ENCODE results near the gene ERAS.
"Not testable (repeated sequence)": the region's sequence is repeated elsewhere in the genome, so short reads cannot be mapped to it uniquely, and the experiment has no call there.

ERAS gene

GRCh38 chrX:48831136-48831908 lies 5.0 kb downstream of the ERAS start:
- in situ Hi-C loops (cut with HindIII; ENCODE audit: low sequenced_read_pairs): no loop called here

GRCh38 chrX:48831909-48832291 lies 5.6 kb downstream of the ERAS start:
- in situ Hi-C loops (cut with HindIII; ENCODE audit: low sequenced_read_pairs): no loop called here

- in situ Hi-C loops (cut with HindIII; ENCODE audit: low sequenced_read_pairs): no loop called here
Observed at GRCh38 chrX:48833542-48834138, 7.3 kb downstream of the ERAS start.

- in situ Hi-C loops (cut with HindIII; ENCODE audit: low sequenced_read_pairs): no loop called here
Observed at GRCh38 chrX:48834383-48834709, 8.0 kb downstream of the ERAS start.

GRCh38 chrX:48835524-48836329 lies 9.4 kb downstream of the ERAS start, which contains the start of gene PCSK1N:
Gene PCSK1N, minus strand, starts transcription at chrX:48835610. Its CDS starts 78 bp downstream, at chrX:48835532.
- in situ Hi-C loops (cut with HindIII; ENCODE audit: low sequenced_read_pairs): no loop called here

- in situ Hi-C loops (cut with HindIII; ENCODE audit: low sequenced_read_pairs): no loop called here
Observed at GRCh38 chrX:48839686-48840085, 13.4 kb downstream of the ERAS start.

GRCh38 chrX:48848847-48849246 lies 22.5 kb downstream of the ERAS start:
- in situ Hi-C loops (cut with HindIII; ENCODE audit: low sequenced_read_pairs): no loop called here

- in situ Hi-C loops (cut with HindIII; ENCODE audit: low sequenced_read_pairs): no loop called here
Observed at GRCh38 chrX:48852857-48853256, 26.5 kb downstream of the ERAS start.

GRCh38 chrX:48853494-48853893 lies 27.2 kb downstream of the ERAS start:
- in situ Hi-C loops (cut with HindIII; ENCODE audit: low sequenced_read_pairs): not testable (repeated sequence)

GRCh38 chrX:48854121-48854804 lies 27.9 kb downstream of the ERAS start:
- in situ Hi-C loops (cut with HindIII; ENCODE audit: low sequenced_read_pairs): not testable (repeated sequence)

GRCh38 chrX:48854898-48855297 lies 28.6 kb downstream of the ERAS start:
- in situ Hi-C loops (cut with HindIII; ENCODE audit: low sequenced_read_pairs): no loop called here

GRCh38 chrX:48864210-48864609 lies 37.9 kb downstream of the ERAS start:
- in situ Hi-C loops (cut with HindIII; ENCODE audit: low sequenced_read_pairs): no loop called here

GRCh38 chrX:48872017-48872416 lies 45.7 kb downstream of the ERAS start:
- in situ Hi-C loops (cut with HindIII; ENCODE audit: low sequenced_read_pairs): not testable (repeated sequence)

- in situ Hi-C loops (cut with HindIII; ENCODE audit: low sequenced_read_pairs): not testable (repeated sequence)
Observed at GRCh38 chrX:48876944-48877343, 50.6 kb downstream of the ERAS start.

Measured in DLD1 (cell line).